ENCODE data around the gene RASSF3. TPM values are rescaled to one million over a fixed set of nuclear protein-coding genes. Genes with fewer than 3 reads are reported as not detected.

Gene RASSF3
- total and polyA plus RNA-seq, 2 experiments from 2014 or later: 20.6 to 39.6 TPM

DNA sequence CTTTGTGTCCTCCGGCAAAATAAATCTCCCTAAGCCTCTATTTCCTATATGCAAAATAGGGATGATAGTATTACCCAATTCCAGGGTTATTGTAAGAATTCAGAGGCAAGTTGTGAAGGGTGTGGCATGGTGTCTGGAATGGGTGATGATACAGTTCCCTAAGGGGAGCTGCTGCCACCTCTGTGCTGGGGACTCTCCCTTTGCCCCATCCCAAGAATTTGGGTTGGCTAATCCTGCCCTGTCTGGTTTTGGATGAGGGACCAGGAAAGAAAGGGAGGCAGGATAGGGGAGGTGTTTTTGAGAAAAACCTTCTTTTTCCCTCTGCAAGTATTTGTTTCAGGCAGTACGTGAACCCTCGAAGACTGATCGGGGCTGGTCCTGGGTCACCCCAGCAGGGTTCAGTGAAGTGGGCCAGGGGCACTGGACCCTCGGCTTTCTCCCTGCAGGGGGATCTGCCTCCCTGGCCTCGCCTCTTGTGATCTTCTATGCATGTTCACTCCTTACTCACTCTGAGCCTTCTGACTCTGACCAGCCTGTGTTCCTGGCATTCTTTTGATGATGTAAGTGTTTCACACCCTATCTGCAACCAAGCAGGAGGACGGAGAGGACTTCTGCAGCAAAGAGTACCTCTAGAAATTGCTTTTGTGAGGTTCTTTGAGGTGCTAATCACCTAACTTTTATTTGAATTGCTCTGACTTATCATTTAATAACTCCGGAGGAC is 60.8 kb downstream of the RASSF3 start (continued):
- TF ChIP-seq, protein P1, sequence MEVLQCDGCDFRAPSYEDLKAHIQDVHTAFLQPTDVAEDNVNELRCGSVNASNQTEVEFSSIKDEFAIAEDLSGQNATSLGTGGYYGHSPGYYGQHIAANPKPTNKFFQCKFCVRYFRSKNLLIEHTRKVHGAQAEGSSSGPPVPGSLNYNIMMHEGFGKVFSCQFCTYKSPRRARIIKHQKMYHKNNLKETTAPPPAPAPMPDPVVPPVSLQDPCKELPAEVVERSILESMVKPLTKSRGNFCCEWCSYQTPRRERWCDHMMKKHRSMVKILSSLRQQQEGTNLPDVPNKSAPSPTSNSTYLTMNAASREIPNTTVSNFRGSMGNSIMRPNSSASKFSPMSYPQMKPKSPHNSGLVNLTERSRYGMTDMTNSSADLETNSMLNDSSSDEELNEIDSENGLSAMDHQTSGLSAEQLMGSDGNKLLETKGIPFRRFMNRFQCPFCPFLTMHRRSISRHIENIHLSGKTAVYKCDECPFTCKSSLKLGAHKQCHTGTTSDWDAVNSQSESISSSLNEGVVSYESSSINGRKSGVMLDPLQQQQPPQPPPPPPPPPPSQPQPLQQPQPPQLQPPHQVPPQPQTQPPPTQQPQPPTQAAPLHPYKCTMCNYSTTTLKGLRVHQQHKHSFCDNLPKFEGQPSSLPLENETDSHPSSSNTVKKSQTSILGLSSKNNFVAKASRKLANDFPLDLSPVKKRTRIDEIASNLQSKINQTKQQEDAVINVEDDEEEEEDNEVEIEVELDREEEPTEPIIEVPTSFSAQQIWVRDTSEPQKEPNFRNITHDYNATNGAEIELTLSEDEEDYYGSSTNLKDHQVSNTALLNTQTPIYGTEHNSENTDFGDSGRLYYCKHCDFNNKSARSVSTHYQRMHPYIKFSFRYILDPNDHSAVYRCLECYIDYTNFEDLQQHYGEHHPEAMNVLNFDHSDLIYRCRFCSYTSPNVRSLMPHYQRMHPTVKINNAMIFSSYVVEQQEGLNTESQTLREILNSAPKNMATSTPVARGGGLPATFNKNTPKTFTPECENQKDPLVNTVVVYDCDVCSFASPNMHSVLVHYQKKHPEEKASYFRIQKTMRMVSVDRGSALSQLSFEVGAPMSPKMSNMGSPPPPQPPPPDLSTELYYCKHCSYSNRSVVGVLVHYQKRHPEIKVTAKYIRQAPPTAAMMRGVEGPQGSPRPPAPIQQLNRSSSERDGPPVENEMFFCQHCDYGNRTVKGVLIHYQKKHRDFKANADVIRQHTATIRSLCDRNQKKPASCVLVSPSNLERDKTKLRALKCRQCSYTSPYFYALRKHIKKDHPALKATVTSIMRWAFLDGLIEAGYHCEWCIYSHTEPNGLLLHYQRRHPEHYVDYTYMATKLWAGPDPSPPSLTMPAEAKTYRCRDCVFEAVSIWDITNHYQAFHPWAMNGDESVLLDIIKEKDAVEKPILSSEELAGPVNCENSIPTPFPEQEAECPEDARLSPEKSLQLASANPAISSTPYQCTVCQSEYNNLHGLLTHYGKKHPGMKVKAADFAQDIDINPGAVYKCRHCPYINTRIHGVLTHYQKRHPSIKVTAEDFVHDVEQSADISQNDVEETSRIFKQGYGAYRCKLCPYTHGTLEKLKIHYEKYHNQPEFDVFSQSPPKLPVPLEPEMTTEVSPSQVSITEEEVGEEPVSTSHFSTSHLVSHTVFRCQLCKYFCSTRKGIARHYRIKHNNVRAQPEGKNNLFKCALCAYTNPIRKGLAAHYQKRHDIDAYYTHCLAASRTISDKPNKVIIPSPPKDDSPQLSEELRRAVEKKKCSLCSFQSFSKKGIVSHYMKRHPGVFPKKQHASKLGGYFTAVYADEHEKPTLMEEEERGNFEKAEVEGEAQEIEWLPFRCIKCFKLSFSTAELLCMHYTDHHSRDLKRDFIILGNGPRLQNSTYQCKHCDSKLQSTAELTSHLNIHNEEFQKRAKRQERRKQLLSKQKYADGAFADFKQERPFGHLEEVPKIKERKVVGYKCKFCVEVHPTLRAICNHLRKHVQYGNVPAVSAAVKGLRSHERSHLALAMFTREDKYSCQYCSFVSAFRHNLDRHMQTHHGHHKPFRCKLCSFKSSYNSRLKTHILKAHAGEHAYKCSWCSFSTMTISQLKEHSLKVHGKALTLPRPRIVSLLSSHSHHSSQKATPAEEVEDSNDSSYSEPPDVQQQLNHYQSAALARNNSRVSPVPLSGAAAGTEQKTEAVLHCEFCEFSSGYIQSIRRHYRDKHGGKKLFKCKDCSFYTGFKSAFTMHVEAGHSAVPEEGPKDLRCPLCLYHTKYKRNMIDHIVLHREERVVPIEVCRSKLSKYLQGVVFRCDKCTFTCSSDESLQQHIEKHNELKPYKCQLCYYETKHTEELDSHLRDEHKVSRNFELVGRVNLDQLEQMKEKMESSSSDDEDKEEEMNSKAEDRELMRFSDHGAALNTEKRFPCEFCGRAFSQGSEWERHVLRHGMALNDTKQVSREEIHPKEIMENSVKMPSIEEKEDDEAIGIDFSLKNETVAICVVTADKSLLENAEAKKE (CRISPR knock-in tag; IDR thresholded peaks at IDR 0.05): no peak
- TF ChIP-seq, protein P2, sequence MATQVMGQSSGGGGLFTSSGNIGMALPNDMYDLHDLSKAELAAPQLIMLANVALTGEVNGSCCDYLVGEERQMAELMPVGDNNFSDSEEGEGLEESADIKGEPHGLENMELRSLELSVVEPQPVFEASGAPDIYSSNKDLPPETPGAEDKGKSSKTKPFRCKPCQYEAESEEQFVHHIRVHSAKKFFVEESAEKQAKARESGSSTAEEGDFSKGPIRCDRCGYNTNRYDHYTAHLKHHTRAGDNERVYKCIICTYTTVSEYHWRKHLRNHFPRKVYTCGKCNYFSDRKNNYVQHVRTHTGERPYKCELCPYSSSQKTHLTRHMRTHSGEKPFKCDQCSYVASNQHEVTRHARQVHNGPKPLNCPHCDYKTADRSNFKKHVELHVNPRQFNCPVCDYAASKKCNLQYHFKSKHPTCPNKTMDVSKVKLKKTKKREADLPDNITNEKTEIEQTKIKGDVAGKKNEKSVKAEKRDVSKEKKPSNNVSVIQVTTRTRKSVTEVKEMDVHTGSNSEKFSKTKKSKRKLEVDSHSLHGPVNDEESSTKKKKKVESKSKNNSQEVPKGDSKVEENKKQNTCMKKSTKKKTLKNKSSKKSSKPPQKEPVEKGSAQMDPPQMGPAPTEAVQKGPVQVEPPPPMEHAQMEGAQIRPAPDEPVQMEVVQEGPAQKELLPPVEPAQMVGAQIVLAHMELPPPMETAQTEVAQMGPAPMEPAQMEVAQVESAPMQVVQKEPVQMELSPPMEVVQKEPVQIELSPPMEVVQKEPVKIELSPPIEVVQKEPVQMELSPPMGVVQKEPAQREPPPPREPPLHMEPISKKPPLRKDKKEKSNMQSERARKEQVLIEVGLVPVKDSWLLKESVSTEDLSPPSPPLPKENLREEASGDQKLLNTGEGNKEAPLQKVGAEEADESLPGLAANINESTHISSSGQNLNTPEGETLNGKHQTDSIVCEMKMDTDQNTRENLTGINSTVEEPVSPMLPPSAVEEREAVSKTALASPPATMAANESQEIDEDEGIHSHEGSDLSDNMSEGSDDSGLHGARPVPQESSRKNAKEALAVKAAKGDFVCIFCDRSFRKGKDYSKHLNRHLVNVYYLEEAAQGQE (IDR thresholded peaks at IDR 0.05; ENCODE audit: unreplicated experiment): no peak

DNA sequence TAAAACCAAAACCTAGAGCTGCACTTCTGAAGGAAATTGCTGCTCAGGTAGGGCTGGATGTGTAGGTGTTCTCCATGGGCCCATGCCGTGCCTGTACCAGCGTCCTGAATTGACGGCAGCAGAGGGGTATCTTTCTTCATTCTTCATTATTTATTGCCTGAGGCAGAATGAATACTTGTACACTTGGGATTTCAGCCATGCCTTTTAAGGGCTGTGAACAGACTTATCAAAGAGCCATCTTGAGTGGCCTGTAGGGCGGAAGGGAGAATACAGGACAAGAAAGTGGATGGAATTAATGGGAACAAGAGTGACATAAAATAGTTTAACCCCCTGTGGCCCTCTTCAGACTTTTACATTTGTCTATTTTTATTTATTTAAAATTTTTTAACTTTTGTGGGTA is 61.4 kb downstream of the RASSF3 start:
- no peak for ATAC-seq
- no peak overlapping the region for H3K4me2 ChIP-seq
- H2AFZ ChIP-seq: no peak overlapping the region
- peak overlapping the region; percentile 82; the same call in 1 of the 2 replicates for H3K27ac Mint-ChIP-seq
- no peaks in the 10 kb centered on the region; the same call in 2 of the 3 replicates for H3K9me3 Mint-ChIP-seq
- H3K36me3 ChIP-seq (ENCODE audit: insufficient read depth): no peaks in the 10 kb centered on the region
- H3K4me3 Mint-ChIP-seq: no peak overlapping the region
- peaks cover 99% of the 10 kb centered on the region for H3K79me2 ChIP-seq (replicated peaks; ENCODE audit: insufficient read depth)
- H3K9me2 ChIP-seq (ENCODE audit: insufficient read depth): no peaks in the 10 kb centered on the region
- H3K36me3 Mint-ChIP-seq (ENCODE audit: low read depth): no peaks in the 10 kb centered on the region; the same call in 2 of the 3 replicates
- no peaks in the 10 kb centered on the region for H3F3A ChIP-seq (replicated peaks; ENCODE audit: low read depth)
- peaks cover 13% of the 10 kb centered on the region for H3K27me3 Mint-ChIP-seq (ENCODE audit: insufficient read depth, low read depth, poor library complexity)
- no peak overlapping the region for H3K4me3 ChIP-seq
- DNase-seq (ENCODE audit: low spot score): no peak
- H3K27me3 ChIP-seq (ENCODE audit: insufficient read depth): no peaks in the 10 kb centered on the region
- H3K4me1 Mint-ChIP-seq: peaks cover 76% of the 10 kb centered on the region
- H3K27ac ChIP-seq (ENCODE audit: low read depth): peak overlapping the region; percentile 56; the same call in 1 of the 2 replicates
- H4K20me1 ChIP-seq (replicated peaks; ENCODE audit: insufficient read depth): peaks cover 15% of the 10 kb centered on the region; the same call in 1 of the 2 replicates
- peaks cover 68% of the 10 kb centered on the region for H3K4me1 ChIP-seq (ENCODE audit: insufficient read depth)
- no peak for TF ChIP-seq ZNF114 (CRISPR knock-in tag; IDR thresholded peaks at IDR 0.05)
- no peak for TF ChIP-seq JUNB (IDR thresholded peaks at IDR 0.05; ENCODE audit: unreplicated experiment)
- no peak for TF ChIP-seq ZNF331 (CRISPR knock-in tag; IDR thresholded peaks at IDR 0.05; ENCODE audit: low read depth)
- no peak for TF ChIP-seq POLR2AphosphoS5 (IDR thresholded peaks at IDR 0.05; ENCODE audit: low read depth)
